Fibroblast of skin of right biceps (primary cell): ENCODE results near the gene LMAN1L.

Experiments used
- DNase-seq: peaks from one replicate; pipeline ENCODE4 v3.0.0-alpha.2; 2013

Gene LMAN1L

DNA sequence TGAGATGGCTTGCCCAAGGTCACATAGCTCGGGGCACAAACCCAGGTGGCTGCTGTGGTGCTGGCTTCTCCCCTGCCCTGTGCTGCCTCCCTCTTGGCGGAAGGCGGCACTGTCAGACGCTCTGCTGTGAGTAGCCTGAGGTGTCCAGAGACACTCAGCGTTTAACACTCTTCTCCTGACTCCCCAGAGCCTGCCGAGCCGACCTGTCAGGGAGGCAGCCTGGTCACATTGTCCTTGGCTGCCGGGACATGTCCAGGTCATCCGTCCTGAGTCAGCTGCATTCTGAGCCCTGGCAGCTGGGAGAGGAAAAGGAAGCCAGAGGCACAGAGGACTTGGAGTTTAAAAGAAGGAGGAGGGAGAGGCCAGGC lies 4.7 kb downstream of the LMAN1L start:
- peak; percentile 13 for DNase-seq

GRCh38 chr15:74820056-74820455 lies 7.4 kb downstream of the LMAN1L start:
- no peak for DNase-seq

DNA sequence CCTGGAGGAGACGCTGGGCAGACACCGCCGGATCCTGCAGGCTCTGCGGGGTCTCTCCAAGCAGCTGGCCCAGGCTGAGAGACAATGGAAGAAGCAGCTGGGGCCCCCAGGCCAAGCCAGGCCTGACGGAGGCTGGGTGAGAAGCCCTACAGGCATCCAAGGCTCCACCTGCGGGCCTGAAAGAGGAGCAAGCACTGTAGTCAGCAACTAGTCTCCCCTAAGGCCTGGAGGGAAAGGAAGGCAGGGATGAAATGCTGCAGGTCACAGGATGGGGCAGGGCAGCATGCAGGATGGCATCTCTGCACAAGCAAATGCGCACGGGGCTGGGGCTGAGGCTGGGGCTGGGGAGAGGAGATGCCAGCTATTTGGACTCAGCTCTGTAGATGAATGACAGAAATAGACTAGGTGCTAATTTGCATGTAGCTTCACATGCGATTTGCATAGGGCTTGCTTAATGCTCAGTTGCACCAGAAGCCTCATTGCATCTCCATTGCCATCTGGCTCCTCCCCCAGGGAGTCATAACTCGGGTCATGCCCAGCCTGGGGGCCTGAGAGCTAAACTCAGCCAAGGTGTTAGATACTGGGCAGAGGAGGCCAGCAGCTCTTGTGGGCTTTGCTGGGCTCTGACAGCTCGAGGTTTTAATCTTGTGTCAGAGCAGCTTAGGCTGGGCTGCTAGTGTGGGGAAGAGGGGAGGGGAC lies 8.6 kb downstream of the LMAN1L start:
- no peak for DNase-seq

GRCh38 chr15:74821790-74822158 lies 9.1 kb downstream of the LMAN1L start:
- DNase-seq = no peak

DNA sequence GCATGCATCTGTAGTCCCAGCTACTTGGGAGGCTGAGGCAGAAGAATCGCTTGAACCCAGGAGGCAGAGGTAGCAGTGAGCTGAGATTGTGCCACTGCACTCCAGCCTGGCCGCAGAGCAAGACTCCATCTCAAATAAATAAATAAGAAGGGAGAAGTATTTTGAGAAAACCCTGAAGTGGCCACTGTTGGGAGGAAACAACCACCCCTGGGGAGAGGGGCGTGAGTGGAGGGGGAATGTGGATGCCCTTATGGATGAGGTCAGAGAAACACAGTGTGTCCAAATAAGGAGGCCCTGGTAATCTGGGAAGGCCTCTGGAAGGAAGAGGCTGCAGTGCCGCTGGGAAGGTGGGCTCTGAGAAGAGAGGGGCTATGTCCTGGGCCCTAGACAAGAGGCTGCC lies 9.6 kb downstream of the LMAN1L start:
- DNase-seq = no peak

GRCh38 chr15:74823324-74823723 lies 10.7 kb downstream of the LMAN1L start:
- DNase-seq = no peak

- DNase-seq = no peak
These were observed 12.3 kb downstream of the LMAN1L start for GRCh38 chr15:74824976-74825375.

DNA sequence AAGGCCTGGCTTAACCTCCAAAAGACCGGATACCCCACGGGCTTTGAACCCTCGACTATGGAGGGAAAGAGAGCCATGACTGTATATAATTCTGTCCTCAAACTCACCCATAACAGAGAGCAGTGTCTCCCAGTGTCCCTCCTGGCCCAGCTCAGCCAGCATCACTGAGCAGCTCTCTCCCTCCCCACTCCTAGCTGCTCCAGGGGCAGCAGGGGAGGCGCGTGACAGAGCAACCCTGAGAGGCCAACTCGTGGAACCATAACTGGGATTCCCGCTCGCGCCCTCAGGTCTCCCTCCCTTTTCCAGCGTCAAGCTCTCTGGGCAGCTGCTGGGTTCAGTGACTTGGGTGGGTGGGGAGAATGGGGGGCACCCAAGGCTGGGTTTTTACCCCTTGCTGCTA lies 13.2 kb downstream of the LMAN1L start:
- no peak for DNase-seq

- DNase-seq = peak; percentile 24
These were observed 13.8 kb downstream of the LMAN1L start, which contains the start of gene CPLX3 for GRCh38 chr15:74826364-74826819. Gene CPLX3, plus strand, starts transcription at chr15:74826627. Its CDS starts 77 bp downstream, at chr15:74826704.

GRCh38 chr15:74826921-74827320 lies 14.3 kb downstream of the LMAN1L start:
- no peak for DNase-seq

DNA sequence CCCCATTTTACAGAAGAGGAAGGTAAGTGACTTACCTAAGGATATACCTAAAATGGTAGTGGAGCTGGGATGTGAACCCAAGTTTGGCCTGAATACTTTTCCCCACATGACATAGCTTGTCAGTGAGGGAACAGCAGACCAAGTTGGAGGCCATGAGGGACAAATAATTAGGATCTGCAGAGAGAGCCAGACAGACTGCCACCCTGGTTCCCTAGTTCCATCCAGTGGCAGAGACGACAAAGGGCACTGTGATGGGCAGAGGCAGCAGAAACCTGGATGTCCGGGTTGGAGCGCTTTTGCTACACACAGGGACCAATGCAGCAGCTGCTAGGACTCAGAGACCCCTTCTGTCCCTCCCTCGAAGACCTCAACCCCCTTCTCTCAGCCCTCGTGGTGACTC lies 15.0 kb downstream of the LMAN1L start:
- no peak for DNase-seq

GRCh38 chr15:74828835-74829234 lies 16.2 kb downstream of the LMAN1L start:
- DNase-seq = no peak

DNA sequence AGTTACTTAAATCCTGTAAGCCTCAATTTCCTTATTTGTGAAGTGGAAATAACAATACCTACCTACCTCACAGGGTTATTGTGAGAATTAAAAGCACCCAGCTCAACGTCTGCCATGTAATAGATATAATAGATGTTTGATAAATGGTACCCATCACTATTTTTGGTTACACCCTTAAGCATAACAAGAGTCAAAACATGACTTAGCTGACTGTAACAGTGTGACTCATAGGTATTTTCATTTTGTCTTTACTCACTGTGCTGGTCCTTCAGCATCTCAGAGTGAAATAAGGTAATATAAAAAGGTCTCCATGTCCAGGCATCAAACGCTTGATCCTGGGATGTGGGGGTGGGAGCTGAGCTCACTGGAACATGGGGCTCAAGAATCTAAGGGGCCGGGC lies 16.9 kb downstream of the LMAN1L start:
- DNase-seq = no peak

DNA sequence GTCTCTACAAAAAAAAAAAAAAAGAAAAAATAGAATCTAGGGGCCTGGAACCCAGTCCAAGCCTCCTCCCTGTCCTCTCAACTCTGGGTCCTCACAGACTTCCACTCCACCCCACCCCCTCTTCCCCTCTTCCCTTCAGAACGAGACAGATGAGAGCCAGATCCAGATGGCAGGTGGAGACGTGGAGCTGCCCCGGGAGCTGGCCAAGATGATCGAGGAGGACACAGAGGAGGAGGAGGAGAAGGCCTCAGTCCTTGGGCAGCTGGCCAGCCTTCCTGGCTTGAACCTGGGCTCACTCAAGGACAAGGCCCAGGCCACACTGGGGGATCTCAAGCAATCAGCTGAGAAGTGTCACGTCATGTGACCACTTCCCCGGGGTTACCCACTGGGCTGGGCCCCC lies 17.4 kb downstream of the LMAN1L start:
- no peak for DNase-seq

DNA sequence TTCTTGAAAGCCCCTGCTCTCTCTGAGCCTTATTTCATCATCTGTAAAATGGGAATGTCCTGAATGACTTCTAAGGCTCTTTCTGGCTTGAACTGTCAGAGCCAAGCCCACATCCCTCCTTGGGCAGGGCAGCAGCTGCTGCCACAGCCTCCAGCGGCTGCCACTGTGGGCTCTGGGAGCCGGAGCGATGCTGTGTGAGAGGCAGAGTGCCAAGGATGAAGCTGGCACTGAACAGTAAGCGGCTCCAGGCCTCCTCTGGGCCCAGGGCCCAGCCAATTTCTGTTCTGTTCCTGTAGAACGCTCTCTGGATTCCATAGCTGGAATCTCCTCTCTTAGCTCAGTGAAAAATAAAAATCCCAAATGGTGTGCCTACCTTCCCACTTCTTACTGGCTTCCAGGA lies 18.2 kb downstream of the LMAN1L start:
- DNase-seq = no peak

DNA sequence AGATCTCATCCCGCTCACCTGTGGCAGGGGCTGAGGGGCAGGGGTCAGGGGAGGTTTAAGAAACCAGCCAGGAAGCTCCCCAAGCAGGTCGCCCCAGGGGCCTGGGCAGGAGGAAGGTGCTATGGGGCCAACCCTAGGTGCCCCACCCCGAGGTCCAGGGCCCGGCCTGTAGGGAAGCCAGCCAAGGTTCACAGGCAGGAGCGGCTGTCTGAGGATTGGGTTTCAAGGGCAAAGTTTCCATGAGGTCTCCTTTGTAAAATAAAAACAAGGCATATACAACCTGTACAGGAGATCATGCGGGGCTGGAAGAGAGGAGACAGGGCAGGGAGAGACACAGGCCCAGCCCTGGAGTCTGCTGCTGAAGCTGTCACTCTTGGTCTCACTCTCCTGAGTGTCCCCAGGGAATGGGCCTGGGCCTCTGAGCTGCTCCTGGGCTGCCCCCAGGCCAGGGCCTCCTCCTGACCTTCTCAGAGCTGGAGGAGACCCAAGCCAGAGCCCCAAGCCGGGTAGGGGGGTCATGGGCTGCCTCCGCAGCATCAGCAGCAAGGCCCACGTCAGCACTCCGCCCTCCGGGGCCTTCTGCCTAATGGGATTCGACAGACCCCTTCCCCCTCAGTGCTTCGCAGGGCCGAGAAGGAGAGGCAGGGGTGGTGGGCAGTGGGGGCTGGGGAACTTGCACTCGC lies 19.3 kb downstream of the LMAN1L start:
- no peak for DNase-seq

GRCh38 chr15:74832826-74833225 lies 20.2 kb downstream of the LMAN1L start:
- DNase-seq = no peak

GRCh38 chr15:74833376-74834107 lies 20.9 kb downstream of the LMAN1L start:
- DNase-seq = no peak

- DNase-seq = peak; percentile 49
These were observed 22.7 kb downstream of the LMAN1L start for GRCh38 chr15:74835312-74835823.

DNA sequence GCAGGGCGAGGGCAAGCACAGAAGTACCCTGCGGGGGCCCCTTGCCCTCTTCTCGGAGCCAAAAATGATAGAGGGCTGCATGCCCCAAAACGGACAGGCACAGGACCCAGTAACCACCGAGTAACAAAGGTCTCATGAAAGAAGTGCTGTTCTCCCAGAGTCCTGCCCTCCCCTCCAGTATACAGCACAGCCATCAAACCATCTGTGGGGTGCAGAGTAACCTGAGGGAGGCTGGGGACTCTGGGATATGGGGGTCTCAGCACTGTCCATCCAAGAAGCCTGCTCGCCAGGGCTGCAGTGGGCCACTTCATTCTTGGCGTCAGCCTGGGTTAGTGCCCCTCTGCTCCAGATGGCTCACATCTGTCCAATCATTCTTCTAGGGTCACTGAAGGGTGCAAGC lies 24.2 kb downstream of the LMAN1L start:
- no peak for DNase-seq

GRCh38 chr15:74837482-74838136 lies 25.0 kb downstream of the LMAN1L start:
- no peak for DNase-seq

- DNase-seq = no peak
These were observed 25.5 kb downstream of the LMAN1L start for GRCh38 chr15:74838137-74838516.
